Measurements from ENCODE around the gene CWH43.
"Not testable (repeated sequence)": the region's sequence is repeated elsewhere in the genome, so short reads cannot be mapped to it uniquely, and the experiment has no call there.

CWH43 gene

DNA sequence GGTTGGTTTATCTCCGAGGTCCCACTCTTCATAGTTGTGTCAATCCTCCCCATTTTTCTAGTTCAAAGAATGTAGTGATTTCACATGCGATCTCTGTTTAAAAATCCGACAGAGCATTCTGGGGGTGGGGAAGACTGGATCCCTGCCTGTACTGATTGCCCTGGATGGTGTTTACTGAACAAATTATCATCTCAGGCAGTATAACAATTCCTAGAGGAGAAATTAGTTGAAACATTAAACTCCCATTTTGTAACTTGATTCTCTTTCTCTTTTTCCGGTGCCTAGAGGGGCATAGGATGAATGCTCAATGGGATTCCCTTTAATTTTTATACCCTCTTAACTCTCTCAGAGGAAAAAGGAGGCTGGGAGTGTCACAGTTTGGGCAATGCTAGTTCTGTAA lies 10.0 kb upstream of the CWH43 start:
- DNase-seq (ENCODE audit: low spot score): no peak

DNA sequence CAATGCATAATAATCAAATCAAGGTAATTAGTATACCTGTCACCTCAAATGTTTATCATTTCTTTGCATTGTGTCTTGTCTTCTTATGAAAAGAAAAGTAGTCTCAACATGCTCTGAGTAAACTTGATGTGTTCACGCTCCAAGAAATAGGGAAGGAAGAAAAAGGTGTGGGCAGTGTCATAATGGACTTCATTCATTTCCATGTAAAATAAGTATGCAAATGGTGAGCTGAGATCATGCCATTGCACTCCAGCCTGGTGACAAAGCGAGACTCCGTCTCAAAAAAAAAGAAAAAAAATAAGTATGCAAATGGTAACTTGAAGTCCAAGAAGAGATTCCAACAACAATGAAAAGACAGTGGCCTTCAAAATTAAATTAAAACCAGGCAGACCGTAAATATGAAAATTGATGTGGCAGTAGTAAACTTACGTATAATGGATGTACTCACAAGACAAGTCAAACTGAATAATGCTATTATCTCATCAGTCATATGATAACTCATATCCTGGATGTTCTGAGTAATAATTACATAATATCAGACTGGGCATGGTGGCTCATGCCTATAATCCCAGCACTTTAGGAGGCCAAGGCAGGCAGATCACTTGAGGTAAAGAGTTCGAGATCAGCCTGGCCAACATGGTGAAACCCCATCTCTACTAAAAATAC lies 6.0 kb upstream of the CWH43 start:
- DNase-seq (ENCODE audit: low spot score): no peak

DNA sequence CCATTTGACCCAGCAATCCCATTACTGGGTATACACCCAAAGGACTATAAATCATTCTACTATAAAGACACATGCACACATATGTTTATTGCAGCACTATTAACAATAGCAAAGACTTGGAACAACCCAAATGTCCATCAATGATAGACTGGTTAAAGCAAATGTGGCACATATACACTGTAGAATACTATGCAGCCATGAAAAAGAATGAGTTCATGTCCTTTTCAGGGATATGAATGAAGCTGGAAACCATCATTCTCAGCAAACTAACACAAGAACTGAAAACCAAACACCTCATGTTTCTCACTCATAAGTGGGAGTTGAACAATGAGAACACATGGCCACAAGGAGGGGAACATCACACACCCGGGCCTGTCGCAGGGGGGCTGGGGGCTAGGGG lies 2.1 kb upstream of the CWH43 start:
- not testable (repeated sequence) for DNase-seq (ENCODE audit: low spot score)

DNA sequence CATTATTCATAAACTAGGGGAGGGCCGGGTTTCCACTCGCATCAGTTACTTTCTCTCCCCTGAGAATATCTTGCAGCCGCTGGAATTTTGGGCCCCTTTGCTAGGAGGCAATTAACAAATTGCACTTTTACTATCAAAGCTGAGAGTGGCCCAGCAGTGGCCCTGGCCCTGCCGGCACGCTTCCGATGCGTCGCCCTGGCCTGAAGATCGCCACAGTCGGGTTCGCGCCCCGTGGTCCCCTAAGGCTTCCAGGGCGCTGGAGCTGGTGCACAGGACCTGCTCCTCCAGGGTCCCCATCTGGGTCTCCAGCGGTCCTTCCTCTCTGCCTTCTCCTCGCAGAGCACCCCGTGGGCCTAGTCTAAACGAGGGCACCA lies 486 bp upstream of the CWH43 start:
- DNase-seq (ENCODE audit: low spot score): no peak

DNA sequence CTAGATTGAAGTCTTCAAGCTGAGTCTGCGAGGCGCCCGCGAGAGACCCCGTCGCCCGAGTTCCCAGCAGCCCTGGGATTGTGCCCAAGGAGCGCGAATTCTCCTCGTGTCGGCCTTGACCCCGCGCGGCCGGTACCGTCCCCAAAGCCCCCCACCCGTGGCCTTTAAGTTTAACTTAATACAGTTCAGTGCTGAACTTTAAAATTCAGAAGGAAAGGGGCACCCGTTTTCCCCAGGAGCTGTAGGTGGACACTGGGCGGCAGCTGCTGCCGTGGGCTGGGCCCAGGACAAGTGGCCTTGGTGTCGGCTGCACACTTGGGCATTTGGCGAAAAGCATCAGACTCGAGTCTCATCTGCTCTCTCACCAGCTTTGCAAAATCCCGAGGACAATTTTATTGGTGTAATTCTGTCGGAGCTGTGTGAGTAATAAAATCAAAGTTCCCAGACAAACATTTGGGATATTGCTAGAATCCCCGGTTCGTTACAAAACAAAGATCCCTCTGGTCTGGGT lies 634 bp downstream of the CWH43 start:
- DNase-seq (ENCODE audit: low spot score): no peak

DNA sequence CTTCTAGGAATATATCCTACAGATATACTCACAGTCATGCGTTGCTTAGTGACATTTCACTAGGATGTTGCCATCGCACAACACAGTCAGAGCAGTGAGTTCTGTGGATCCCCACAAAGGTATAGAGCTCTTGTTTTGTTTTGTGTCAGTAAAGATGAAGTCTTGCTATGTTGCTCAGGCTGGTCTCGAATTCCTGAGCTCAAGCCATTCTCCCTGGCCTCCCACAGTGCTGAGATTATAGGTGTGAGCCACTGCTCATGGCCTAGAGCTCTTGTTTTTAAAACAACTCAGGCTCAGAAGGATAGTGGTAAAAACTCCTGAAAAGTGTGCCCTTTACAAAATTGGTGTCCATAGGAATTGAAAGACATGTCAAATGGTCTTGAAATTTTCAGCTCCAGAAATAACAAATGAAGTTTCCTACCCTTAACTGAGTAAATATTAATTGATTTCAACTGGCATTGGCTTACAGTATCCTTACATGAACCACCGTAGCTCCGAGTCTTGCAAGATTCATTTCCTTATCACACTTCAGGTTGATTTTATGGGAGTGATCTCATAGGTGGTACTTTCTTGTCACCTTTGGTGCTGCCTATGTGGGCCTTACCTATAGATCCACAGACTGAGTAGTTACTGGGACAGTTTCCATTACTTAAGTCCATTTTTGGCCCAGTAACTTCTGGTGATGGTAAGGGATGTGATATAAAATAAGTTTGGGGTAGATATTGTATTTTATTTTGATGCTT lies 3.6 kb downstream of the CWH43 start:
- no peak for DNase-seq (ENCODE audit: low spot score)

DNA sequence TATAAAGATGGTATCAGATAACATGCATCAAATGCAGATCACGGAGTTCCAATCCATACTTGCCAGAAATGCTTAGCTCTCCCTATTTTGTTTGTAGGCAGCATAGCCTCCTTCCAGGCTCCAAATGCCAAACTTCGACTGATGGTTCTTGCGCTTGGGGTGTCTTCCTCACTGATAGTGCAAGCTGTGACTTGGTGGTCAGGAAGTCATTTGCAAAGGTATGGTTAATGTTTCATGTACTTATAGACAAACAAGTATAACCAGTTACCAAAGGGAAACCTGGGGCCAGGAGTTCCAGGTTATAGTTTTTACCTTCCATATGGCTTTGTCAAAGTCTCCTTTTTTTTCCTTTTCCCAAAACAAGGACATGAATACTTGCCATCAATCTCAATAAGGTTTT lies 5.3 kb downstream of the CWH43 start:
- no peak for DNase-seq (ENCODE audit: low spot score)

DNA sequence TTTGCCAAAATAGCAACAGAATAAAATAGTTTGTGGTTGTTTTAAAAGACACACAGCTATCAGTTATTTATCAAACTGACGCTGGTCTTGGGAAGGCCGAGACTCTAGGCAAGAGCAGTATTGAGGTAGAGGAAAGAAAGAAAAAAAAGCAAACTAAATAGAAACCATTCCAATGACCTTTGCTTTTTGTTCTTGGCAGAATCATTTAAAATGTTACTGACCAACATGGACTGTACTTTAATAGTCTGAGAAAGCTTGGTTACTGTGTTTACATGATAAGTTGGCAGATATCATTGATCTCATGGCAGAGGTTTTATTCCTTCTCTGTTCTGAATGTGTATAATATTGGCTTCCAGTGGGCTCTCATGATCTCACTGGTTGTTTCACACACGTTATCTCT lies 11.9 kb downstream of the CWH43 start:
- no peak for DNase-seq (ENCODE audit: low spot score)

DNA sequence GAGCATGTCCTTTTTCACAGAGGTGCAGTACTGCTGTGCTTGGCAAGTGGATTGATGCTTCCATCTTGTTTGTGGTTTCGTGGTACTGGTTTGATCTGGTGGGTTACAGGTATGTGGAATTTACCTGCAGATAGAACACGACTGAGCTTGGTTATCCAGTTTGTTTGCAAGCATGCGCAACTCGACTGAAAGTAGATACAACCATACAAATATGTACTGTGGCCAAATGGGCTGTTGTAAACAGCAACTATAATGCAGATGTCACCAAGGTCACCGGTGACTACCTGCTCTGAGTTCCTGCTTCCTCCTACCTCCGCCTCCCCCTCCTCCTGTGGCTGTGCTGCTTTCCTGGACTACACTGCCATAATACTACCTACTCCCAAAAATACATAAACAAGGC lies 12.4 kb downstream of the CWH43 start:
- no peak for DNase-seq (ENCODE audit: low spot score)

DNA sequence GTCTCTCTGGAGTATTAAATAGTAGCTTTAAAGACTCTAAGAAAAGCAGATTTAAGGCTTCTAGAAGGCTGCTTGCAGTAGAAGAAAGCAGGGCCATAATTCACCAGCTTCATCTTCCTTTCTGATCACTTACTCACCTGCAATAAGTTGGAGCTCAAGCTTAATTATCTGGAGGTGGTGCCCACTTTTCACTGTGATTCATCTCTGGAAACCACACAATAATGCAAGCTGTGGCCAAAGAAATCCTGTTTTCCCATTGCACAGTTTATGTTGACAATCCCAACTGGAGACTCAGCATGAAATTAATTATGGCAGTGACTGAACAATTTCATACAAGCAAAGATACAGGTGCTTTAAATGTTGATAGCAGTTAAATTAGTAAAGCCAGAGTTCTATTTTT lies 14.7 kb downstream of the CWH43 start:
- DNase-seq (ENCODE audit: low spot score): no peak

DNA sequence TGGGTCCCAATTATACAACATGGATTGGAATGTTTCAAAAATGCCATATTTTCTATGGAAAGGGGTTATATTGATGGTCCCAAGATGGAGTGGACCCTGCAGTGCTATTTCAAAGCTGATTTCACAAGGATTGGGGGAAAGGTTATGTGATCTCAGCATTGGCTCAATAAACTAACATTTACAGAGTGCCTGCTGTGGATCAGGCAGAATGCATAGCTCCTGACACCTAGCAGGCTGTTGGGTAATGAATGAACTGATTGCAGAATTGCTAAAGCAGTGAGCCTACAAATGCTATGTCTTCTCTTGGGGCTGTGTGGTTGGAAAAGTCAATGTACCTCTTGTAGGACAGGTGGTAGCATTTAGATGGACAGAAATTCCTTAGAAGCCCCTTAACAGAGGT lies 16.9 kb downstream of the CWH43 start:
- DNase-seq (ENCODE audit: low spot score): no peak

DNA sequence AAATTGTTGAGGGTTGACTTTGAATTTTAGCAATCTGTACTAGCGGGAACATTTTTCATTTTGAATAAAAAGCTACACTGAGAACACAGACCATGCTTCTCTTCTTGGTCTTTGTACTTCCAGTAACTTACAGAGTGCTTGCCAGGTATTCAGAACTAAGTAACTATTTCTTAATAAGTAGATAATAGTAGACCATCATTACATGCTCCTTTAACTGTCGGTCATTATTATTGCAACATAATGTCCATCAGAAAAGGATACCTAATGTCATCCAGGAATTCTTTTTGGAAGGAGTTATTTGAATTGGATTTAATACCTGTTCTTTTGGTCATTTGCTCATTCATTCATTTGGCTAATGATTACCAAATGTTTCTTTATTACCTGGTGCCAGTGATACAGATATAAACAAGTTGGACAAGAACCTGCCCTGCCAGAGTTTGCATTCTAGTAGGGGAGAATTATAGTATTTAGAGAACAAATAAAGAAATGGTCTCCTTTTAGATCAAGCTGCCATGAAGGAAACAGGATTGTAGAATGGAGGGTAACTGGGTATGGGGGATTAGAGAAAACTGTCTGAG lies 32.7 kb downstream of the CWH43 start:
- no peak for DNase-seq (ENCODE audit: low spot score)

DNA sequence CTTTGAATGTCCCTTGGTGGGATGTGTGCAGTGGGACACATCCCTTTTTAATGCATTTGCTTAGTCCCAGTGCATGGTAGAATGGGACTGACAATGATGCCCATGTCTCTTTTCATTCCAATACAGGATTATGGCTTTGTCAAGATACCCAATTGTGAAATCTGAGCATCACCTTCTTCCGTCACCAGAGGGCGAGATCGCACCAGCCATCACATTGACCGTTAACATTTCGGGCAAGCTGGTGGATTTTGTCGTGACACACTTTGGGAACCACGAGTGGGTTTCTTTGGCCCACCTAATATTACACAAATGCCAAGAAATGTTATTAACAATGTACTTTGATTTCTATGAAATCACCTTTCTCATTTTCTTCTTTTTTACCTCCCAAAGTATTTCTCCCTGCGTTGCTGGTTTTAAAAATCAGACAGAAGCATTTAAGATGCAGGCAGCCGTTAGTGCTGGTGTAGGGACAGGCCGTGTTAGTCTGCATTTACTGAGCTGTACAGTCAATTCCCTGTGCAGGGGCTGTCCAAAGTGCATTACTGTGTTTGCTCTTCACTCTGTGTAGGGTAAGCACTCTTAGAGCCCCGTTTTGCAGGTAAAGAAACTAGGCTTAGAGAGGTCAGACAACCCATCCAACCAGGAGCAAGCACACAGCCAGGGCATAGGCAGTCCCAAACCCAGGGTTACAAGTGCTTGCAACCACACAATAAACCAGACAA lies 46.5 kb downstream of the CWH43 start:
- DNase-seq (ENCODE audit: low spot score): peak; percentile 44

DNA sequence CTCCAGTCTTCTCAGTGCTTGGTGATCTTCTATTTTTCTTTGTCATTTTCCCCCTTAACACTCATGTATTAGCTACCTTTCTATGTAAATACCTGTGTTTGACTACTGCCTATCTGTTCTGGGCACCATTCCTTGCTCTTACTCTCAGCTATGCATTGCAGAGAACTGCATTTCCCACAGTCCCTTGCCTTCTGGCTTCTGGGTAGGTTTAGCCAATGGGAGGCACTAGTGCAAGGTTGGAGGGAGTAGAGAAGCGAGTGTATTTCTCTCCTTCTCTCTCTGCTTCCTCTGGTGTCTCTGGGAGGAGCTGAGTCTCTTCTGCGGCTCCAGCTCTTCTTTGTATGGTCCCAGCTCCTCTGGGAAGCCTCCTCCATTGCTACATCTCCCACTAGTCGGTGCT lies 50.5 kb downstream of the CWH43 start:
- DNase-seq (ENCODE audit: low spot score): no peak

DNA sequence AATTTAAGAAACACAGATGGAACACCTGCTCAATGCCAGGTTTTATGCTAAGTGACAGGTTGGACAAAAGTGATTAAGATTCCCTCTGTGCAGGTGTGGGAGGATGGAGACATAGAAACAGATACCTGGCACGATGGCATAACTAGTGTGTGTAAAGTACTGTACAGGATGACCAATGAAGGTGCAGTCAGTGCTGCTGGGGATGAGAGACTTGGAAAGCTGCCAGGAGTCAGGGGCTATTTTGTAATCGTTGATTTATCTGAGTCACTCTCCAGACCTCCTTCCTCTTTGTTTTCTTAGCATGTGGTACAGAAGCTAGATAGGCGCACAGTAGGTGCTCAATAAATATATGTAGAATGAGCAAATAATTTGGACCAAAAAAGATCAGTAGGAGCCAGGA lies 58.2 kb downstream of the CWH43 start:
- DNase-seq (ENCODE audit: low spot score): no peak

DNA sequence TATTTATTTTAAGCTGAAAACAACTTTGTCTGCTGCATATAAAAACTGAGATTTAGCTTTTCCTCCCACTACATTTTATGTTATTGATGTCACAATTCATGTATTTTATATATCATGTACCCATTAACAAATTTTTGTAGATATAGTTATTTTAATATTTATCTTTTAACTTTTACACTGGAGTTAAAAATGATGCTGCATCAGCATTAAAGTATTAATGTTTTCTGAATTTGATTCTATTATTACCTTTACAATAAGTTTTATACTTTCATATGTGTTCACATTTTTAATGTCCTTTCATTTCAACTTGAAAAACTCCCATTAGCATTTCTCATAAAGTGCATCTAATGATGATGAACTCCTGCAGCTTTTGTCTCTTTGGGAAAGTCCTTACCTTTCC lies 72.2 kb downstream of the CWH43 start:
- DNase-seq (ENCODE audit: low spot score): no peak

DNA sequence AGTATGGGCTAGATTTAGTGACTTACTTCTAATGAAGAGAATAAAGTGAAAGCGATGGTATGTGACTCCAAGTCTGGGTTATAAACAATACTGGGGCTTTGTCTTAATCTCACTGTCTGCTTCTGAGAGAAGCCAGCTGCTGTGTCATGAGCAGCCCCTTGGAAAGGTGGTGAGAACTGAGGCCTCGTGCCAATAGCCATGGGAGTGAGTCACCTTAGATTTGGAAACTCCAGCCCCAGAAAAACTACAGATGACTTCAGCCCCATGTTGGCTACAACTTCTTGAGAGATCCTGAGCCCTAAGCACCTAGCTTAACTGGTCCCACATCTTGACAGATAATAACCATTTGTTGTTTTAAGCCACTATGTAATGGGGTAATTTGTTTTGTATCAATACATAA lies 77.6 kb downstream of the CWH43 start:
- no peak for DNase-seq (ENCODE audit: low spot score)

DNA sequence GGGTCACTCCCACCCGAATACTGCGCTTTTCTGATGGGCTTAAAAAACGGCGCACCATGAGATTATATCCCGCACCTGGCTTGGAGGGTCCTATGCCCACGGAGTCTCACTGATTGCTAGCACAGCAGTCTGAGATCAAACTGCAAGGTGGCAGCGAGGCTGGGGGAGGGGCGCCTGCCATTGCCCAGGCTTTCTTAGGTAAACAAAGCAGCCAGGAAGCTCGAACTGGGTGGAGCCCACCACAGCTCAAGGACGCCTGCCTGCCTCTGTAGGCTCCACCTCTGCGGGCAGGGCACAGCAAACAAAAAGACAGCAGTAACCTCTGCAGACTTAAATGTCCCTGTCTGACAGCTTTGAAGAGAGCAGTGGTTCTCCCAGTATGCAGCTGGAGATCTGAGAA lies 86.1 kb downstream of the CWH43 start:
- not testable (repeated sequence) for DNase-seq (ENCODE audit: low spot score)

DNA sequence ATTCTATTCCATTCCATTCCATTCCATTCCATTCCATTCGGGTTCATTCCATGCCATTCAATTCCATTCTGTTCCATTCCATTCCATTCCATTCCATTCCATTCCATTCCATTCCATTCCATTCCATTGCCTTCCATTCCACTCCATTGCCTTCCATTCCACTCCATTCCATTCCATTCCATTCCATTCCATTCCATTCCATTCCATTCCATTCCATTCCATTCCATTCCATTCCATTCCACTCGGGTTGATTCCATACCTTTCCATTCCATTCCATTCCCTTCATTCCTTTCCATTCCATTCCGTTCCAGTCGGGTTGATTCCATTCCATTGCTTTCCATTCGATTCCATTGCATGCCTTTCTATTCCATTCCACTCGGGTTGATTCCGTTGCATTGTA lies 105.8 kb downstream of the CWH43 start:
- not testable (repeated sequence) for DNase-seq (ENCODE audit: low spot score)

DNA sequence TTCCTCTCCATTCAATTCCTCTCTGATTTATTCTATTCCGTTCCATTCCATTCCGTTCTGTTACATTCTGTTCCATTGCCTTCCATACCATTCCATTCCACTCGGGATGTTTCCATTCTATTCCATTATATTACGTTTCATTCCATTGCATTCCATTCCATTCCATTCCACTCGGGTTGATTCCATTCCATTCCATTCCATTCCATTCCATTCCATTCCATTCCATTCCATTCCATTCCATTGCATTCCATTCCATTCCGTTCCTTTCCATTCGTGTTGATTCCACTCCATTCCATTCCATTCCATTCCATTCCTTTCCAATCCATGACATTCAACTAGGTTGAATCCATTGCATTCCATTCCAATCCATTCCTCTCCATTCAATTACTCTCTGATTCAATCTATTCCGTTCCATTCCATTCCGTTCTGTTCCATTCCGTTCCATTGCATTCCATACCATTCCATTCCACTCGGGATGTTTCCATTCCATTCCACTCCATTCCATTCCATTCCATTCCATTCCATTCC lies 106.6 kb downstream of the CWH43 start:
- DNase-seq (ENCODE audit: low spot score): not testable (repeated sequence)

DNA sequence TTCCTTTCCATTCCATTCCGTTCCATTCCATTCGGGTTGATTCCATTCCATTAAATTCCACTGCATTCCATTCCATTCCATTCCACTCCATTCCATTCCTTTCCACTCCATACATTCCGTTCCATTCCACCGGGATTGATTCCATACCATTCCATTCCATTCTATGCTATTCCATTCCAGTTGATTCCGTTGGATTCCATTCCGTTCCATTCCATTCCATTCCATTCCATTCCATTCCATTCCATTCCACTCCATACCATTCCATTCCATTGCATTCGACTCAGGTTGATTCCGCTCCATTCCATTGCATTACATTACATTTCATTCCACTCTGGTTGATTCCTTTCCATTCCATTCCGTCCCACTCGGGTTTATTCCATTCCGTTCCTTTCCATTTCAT lies 110.1 kb downstream of the CWH43 start:
- DNase-seq (ENCODE audit: low spot score): not testable (repeated sequence)

DNA sequence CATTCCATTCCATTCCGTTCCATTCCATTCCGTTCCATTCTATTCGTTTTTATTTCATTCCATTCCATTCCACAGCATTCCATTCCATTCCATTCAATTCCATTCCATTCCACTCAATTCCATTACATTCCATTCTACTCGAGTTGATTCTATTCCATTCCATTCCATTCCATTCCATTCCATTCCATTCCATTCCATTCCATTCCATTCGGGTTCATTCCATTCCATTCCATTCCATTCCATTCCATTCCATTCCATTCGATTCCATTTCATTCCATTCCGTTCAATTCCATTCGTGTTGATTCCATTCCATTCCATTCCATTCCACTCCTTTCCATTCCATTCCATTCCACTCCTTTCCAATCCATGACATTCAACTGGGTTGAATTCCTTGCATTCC lies 110.6 kb downstream of the CWH43 start:
- not testable (repeated sequence) for DNase-seq (ENCODE audit: low spot score)
